Measurements from ENCODE around the gene CMKLR1.

- TF ChIP-seq CTCF (IDR thresholded peaks at IDR 0.05; ENCODE audit: low read length), result no peak
- no peak for TF ChIP-seq EZH2phosphoT487 (IDR thresholded peaks at IDR 0.05; ENCODE audit: low read length)
- no peak for TF ChIP-seq EZH2 (optimal IDR thresholded peaks at IDR 0.05; ENCODE audit: low read depth, low read length)
Measured at GRCh38 chr12:108348842-108349241, 9.7 kb upstream of the CMKLR1 start.

Measured in MM.1S (cell line).